Uterus (tissue), 2 donors: ENCODE measurements around the gene KCTD21.

ENCODE experiments used
- POLR2A ChIP-seq, 2 donors: fragments of 450-650 bp; IDR thresholded peaks; one replicate each; pipeline ENCODE4 v1.6.1; 2016; ENCODE audit warnings: antibody characterized with exemption in 2 of 2, mild to moderate bottlenecking in 1 of 2, moderate library complexity in 1 of 2
- TF ChIP-seq, protein P1 (sequence below), 4 experiments: fragments of 200-600 bp in 2 of 4; fragments of 450-650 bp in 2 of 4; sonication (generic) in 2 of 4; IDR thresholded peaks; one replicate each; pipeline ENCODE4 v1.5.1; 2016 to 2019; ENCODE audit warnings: antibody characterized with exemption in 4 of 4, mild to moderate bottlenecking in 2 of 4, moderate library complexity in 1 of 4

DNA sequence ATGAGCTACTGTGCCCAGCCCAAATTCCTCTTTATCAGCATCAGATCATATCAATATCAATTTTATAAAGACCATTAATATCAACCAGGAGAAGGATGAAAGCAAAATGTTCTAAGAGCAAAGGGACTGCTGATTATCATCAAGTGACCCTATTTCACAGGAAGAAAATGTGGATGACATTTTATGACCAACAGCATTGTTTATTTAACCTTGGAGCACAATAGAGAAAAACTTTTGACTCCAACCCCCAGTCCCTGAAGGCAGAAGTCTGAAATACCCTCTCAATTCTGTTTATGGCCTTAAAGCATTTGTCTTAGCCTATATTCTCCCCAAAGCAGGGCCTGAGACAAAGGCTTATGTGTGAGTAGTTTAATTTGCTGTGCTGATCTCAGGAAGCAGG is 37.7 kb downstream of the KCTD21 start:
- TF ChIP-seq, protein P1, sequence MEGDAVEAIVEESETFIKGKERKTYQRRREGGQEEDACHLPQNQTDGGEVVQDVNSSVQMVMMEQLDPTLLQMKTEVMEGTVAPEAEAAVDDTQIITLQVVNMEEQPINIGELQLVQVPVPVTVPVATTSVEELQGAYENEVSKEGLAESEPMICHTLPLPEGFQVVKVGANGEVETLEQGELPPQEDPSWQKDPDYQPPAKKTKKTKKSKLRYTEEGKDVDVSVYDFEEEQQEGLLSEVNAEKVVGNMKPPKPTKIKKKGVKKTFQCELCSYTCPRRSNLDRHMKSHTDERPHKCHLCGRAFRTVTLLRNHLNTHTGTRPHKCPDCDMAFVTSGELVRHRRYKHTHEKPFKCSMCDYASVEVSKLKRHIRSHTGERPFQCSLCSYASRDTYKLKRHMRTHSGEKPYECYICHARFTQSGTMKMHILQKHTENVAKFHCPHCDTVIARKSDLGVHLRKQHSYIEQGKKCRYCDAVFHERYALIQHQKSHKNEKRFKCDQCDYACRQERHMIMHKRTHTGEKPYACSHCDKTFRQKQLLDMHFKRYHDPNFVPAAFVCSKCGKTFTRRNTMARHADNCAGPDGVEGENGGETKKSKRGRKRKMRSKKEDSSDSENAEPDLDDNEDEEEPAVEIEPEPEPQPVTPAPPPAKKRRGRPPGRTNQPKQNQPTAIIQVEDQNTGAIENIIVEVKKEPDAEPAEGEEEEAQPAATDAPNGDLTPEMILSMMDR (IDR thresholded peaks at IDR 0.05) = no peak
- TF ChIP-seq POLR2A (IDR thresholded peaks at IDR 0.05) = no peak
